Measurements from ENCODE around the gene TRAPPC2B.
"Not testable (repeated sequence)": the region's sequence is repeated elsewhere in the genome, so short reads cannot be mapped to it uniquely, and the experiment has no call there.

Gene TRAPPC2B

DNA sequence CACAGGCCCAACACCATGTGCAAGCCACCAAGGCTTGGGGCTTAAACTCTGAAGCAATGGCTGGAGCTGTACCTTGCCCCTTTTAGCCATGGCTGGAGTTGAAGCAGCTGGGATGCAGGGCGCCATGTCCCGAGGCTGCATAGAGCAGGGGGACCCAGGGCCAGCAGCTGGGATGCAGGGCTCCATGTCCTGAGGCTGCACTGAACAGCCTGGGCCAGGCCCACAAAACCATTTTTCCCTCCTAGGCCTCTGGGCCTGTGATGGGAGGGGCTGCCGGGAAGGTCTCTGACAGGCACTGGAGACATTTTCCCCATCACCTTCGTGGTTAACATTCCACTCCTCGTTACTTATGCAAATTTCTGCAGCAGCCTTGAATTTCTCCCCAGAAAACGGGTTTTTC, 10.8 kb downstream of the TRAPPC2B start:
- Histone ChIP-seq H3F3A (ENCODE audit: insufficient read depth, low read length) (no peaks in the 10 kb centered on the region), H3K36me3 (ENCODE audit: insufficient read depth, low read length) (peaks cover 74% of the 10 kb centered on the region), H3K4me3 (ENCODE audit: low read depth, low read length, poor library complexity, severe bottlenecking) (no peak overlapping the region), H4K20me1 (ENCODE audit: insufficient read depth, low read length) (no peaks in the 10 kb centered on the region), H3K9ac (ENCODE audit: low read length) (no peak overlapping the region), H2AFZ (ENCODE audit: low read length) (no peak overlapping the region), H3K79me2 (ENCODE audit: insufficient read depth, low read length) (no peaks in the 10 kb centered on the region), H3K4me1 (ENCODE audit: insufficient read depth, low read length, severe bottlenecking) (no peaks in the 10 kb centered on the region), H3K4me2 (ENCODE audit: low read length) (no peak overlapping the region), H3K9me2 (ENCODE audit: low read depth, low read length) (no peaks in the 10 kb centered on the region), H3K27ac (ENCODE audit: low read depth, low read length, poor library complexity, severe bottlenecking) (no peak overlapping the region), H3K9me3 (ENCODE audit: low read length) (peaks cover 36% of the 10 kb centered on the region), H3K27me3 (ENCODE audit: insufficient read depth, low read length) (no peaks in the 10 kb centered on the region)
- TF ChIP-seq EZH2 (IDR thresholded peaks at IDR 0.05; ENCODE audit: borderline replicate concordance, low read length), result no peak
- TF ChIP-seq, protein P1, sequence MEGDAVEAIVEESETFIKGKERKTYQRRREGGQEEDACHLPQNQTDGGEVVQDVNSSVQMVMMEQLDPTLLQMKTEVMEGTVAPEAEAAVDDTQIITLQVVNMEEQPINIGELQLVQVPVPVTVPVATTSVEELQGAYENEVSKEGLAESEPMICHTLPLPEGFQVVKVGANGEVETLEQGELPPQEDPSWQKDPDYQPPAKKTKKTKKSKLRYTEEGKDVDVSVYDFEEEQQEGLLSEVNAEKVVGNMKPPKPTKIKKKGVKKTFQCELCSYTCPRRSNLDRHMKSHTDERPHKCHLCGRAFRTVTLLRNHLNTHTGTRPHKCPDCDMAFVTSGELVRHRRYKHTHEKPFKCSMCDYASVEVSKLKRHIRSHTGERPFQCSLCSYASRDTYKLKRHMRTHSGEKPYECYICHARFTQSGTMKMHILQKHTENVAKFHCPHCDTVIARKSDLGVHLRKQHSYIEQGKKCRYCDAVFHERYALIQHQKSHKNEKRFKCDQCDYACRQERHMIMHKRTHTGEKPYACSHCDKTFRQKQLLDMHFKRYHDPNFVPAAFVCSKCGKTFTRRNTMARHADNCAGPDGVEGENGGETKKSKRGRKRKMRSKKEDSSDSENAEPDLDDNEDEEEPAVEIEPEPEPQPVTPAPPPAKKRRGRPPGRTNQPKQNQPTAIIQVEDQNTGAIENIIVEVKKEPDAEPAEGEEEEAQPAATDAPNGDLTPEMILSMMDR (IDR thresholded peaks at IDR 0.05; ENCODE audit: low read length), result no peak

DNA sequence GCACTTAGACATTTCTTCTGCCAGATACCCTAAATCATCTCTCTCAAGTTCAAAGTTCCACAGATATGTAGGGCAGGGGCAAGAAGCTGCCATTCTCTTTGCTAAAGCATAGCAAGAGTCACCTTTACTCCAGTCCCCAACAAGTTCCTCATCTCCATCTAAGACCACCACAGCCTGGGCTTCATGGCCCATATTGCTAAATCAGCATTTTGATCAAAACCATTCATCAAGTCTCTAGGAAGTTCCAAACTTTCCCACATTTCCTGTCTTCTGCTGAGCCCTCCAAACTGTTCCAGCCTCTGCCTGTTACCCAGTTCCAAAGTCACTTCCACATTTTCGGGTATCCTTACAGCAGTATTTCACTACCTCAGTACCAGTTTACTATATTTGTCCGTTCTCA, 11.3 kb downstream of the TRAPPC2B start:
- not testable (repeated sequence) for H3K9ac ChIP-seq (ENCODE audit: low read length); H3K79me2 ChIP-seq (ENCODE audit: insufficient read depth, low read length); H3K4me2 ChIP-seq (ENCODE audit: low read length); H3K9me2 ChIP-seq (ENCODE audit: low read depth, low read length); H2AFZ ChIP-seq (ENCODE audit: low read length); H3K27me3 ChIP-seq (ENCODE audit: insufficient read depth, low read length); H4K20me1 ChIP-seq (ENCODE audit: insufficient read depth, low read length); H3K4me3 ChIP-seq (ENCODE audit: low read depth, low read length, poor library complexity, severe bottlenecking); H3K4me1 ChIP-seq (ENCODE audit: insufficient read depth, low read length, severe bottlenecking); H3F3A ChIP-seq (ENCODE audit: insufficient read depth, low read length); H3K27ac ChIP-seq (ENCODE audit: low read depth, low read length, poor library complexity, severe bottlenecking)
- Histone ChIP-seq H3K36me3 (ENCODE audit: insufficient read depth, low read length) (peaks cover 74% of the 10 kb centered on the region), H3K9me3 (ENCODE audit: low read length) (peaks cover 39% of the 10 kb centered on the region)

DNA sequence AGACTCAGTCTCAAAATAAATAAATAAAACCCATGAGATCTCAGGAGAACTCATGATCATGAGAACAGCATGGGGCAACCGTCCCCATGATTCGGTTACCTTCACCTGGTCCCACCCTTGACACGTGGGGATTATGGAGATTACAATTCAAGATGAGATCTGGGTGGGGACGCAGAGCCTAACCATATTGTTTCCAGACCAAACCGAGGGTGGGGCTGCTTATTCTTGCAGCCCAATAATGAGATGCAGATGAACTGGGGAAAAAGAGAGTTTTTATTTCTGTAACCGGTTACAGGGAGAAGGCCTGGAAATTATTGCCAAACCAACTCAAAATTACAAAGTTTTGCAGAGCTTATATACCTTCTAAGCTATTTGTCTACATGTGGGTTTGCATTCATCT, 12.8 kb downstream of the TRAPPC2B start:
- Histone ChIP-seq H3K27ac (ENCODE audit: low read depth, low read length, poor library complexity, severe bottlenecking) (no peak overlapping the region), H3K9ac (ENCODE audit: low read length) (no peak overlapping the region), H3K9me3 (ENCODE audit: low read length) (peaks cover 51% of the 10 kb centered on the region), H3K4me3 (ENCODE audit: low read depth, low read length, poor library complexity, severe bottlenecking) (no peak overlapping the region), H3K79me2 (ENCODE audit: insufficient read depth, low read length) (no peaks in the 10 kb centered on the region), H3K4me1 (ENCODE audit: insufficient read depth, low read length, severe bottlenecking) (no peaks in the 10 kb centered on the region), H3K36me3 (ENCODE audit: insufficient read depth, low read length) (peaks cover 72% of the 10 kb centered on the region), H3K27me3 (ENCODE audit: insufficient read depth, low read length) (no peaks in the 10 kb centered on the region), H3K9me2 (ENCODE audit: low read depth, low read length) (no peaks in the 10 kb centered on the region), H4K20me1 (ENCODE audit: insufficient read depth, low read length) (no peaks in the 10 kb centered on the region), H3F3A (ENCODE audit: insufficient read depth, low read length) (no peaks in the 10 kb centered on the region), H2AFZ (ENCODE audit: low read length) (no peak overlapping the region), H3K4me2 (ENCODE audit: low read length) (no peak overlapping the region)
- TF ChIP-seq, protein P1 (IDR thresholded peaks at IDR 0.05; ENCODE audit: low read length), result no peak
- TF ChIP-seq EZH2 (IDR thresholded peaks at IDR 0.05; ENCODE audit: borderline replicate concordance, low read length), result no peak

DNA sequence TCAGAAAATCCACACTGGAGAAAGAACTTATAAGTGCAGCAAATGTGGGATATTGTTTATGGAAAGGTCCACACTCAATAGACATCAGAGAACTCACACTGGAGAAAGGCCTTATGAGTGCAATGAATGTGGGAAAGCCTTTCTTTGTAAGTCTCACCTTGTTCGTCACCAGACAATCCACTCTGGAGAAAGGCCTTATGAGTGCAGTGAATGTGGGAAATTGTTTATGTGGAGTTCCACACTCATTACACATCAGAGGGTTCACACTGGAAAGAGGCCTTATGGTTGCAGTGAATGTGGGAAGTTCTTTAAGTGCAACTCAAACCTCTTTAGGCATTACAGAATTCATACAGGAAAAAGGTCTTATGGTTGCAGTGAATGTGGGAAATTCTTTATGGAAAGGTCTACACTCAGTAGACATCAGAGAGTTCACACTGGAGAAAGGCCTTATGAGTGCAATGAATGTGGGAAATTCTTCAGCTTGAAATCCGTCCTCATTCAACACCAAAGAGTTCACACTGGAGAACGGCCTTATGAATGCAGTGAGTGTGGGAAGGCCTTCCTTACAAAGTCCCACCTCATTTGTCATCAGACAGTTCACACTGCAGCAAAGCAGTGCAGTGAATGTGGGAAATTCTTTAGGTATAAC, 14.3 kb downstream of the TRAPPC2B start:
- no peaks in the 10 kb centered on the region for H3K79me2 ChIP-seq (ENCODE audit: insufficient read depth, low read length)
- H3K27me3 ChIP-seq (ENCODE audit: insufficient read depth, low read length), result no peaks in the 10 kb centered on the region
- no peak overlapping the region for H3K27ac ChIP-seq (ENCODE audit: low read depth, low read length, poor library complexity, severe bottlenecking)
- H3K4me1 ChIP-seq (ENCODE audit: insufficient read depth, low read length, severe bottlenecking), result no peaks in the 10 kb centered on the region
- TF ChIP-seq, protein P1 (IDR thresholded peaks at IDR 0.05; ENCODE audit: low read length), result no peak
- no peak for TF ChIP-seq EZH2 (IDR thresholded peaks at IDR 0.05; ENCODE audit: borderline replicate concordance, low read length)
- H3K9me2 ChIP-seq (ENCODE audit: low read depth, low read length), result no peaks in the 10 kb centered on the region
- H3K9me3 ChIP-seq (ENCODE audit: low read length), result peaks cover 49% of the 10 kb centered on the region
- H3K36me3 ChIP-seq (ENCODE audit: insufficient read depth, low read length), result peaks cover 57% of the 10 kb centered on the region
- no peak overlapping the region for H3K4me2 ChIP-seq (ENCODE audit: low read length)
- H3F3A ChIP-seq (ENCODE audit: insufficient read depth, low read length), result no peaks in the 10 kb centered on the region
- H4K20me1 ChIP-seq (ENCODE audit: insufficient read depth, low read length), result no peaks in the 10 kb centered on the region
- H2AFZ ChIP-seq (ENCODE audit: low read length), result no peak overlapping the region
- H3K9ac ChIP-seq (ENCODE audit: low read length), result no peak overlapping the region
- no peak overlapping the region for H3K4me3 ChIP-seq (ENCODE audit: low read depth, low read length, poor library complexity, severe bottlenecking)
